H1 (cell line): ENCODE data around the gene RPL37. TPM values are rescaled to one million over a fixed set of nuclear protein-coding genes. Genes with fewer than 3 reads are reported as not detected.

Experiments used
- CTCF ChIA-PET: fragments of 300-600 bp; sonication (Branson Sonifier 250); formaldehyde crosslinking; loops from one replicate; lab custom pipeline; 2021; ENCODE audit not compliant: partially characterized antibody; lab: Charles Lee
- POLR2A ChIA-PET: fragments of 300-600 bp; sonication (Branson Sonifier 250); formaldehyde crosslinking; loops from one replicate; lab custom pipeline; 2021; ENCODE audit warnings: inconsistent platforms; ENCODE audit not compliant: partially characterized antibody; lab: Charles Lee
- DNase-seq, 2 experiments: peaks; one replicate each; pipeline versions ENCODE4 v3.0.0 to v3.0.0-alpha.2; 2010 to 2022; ENCODE audit warnings: low spot score in 2 of 2, low read depth in 1 of 2, mixed read lengths in 1 of 2
- FAIRE-seq: peaks from 2 replicates; lab custom pipeline; 2011; peaks lifted over from hg19 to GRCh38; lab: Jason Lieb, UNC
- H2AFZ ChIP-seq: 2 replicates; pipeline ENCODE4 v1.8.1; 2012; ENCODE audit warnings: low read length, inconsistent platforms
- H2AK5ac ChIP-seq: 2 replicates; pipeline ENCODE4 v1.6.1; 2013; ENCODE audit warnings: low read depth, low read length
- H2BK120ac ChIP-seq: replicated peaks from 2 replicates; pipeline ENCODE3; 2013; ENCODE audit warnings: low read depth, low read length, inconsistent platforms
- H2BK12ac ChIP-seq: 2 replicates; pipeline ENCODE4 v1.6.1; 2013; ENCODE audit warnings: low read depth, low read length
- H2BK15ac ChIP-seq: 2 replicates; pipeline ENCODE4 v1.6.1; 2013; ENCODE audit warnings: low read length
- H2BK20ac ChIP-seq: 2 replicates; pipeline ENCODE4 v1.6.1; 2013; ENCODE audit warnings: low read length
- H2BK5ac ChIP-seq: 2 replicates; pipeline ENCODE4 v1.6.1; 2013; ENCODE audit warnings: low read depth, low read length
- H3K14ac ChIP-seq: 2 replicates; pipeline ENCODE4 v1.6.1; 2013; ENCODE audit warnings: inconsistent platforms; ENCODE audit not compliant: insufficient read length
- H3K18ac ChIP-seq: 2 replicates; pipeline ENCODE4 v1.6.1; 2013; ENCODE audit warnings: low read length; ENCODE audit errors: extremely low read depth
- H3K23ac ChIP-seq: 2 replicates; pipeline ENCODE4 v1.6.1; 2013; ENCODE audit warnings: inconsistent platforms; ENCODE audit not compliant: insufficient read length
- H3K23me2 ChIP-seq: 2 replicates; pipeline ENCODE4 v1.6.1; 2013; ENCODE audit warnings: low read depth, low read length
- H3K27ac ChIP-seq: 2 replicates; pipeline ENCODE4 v1.6.1; 2011; ENCODE audit warnings: low read depth, low read length, inconsistent platforms
- H3K27me3 ChIP-seq, 4 experiments: replicated peaks in 1 of 4; 1 replicate in 1 of 4; 2 replicates in 3 of 4; pipeline versions ENCODE4 v1.6.1 to v1.8.1; 2011 to 2013; ENCODE audit warnings: low read length in 3 of 4, mild to moderate bottlenecking in 3 of 4, inconsistent platforms in 2 of 4, mixed read lengths in 2 of 4, moderate library complexity in 1 of 4; ENCODE audit not compliant: control insufficient read depth in 3 of 4, insufficient read depth in 3 of 4; ENCODE audit errors: extremely low read depth in 1 of 4
- H3K36me3 ChIP-seq, 4 experiments: 2 replicates each; pipeline versions ENCODE4 v1.6.1 to v1.8.1; 2011 to 2013; ENCODE audit warnings: mild to moderate bottlenecking in 4 of 4, low read length in 3 of 4, moderate library complexity in 2 of 4, control low read depth in 1 of 4, inconsistent platforms in 1 of 4; ENCODE audit not compliant: insufficient read depth in 4 of 4, control insufficient read depth in 2 of 4
- H3K4ac ChIP-seq: replicated peaks from 2 replicates; pipeline ENCODE3; 2013; ENCODE audit warnings: low read length, low read depth, mixed read lengths, inconsistent platforms; ENCODE audit not compliant: insufficient read length
- H3K4me1 ChIP-seq, 4 experiments: replicated peaks in 1 of 4; 1 replicate in 1 of 4; 2 replicates in 3 of 4; pipeline versions ENCODE4 v1.6.1 to v1.8.1; 2011 to 2013; ENCODE audit warnings: low read length in 3 of 4, inconsistent platforms in 2 of 4, mixed read lengths in 1 of 4; ENCODE audit not compliant: insufficient read depth in 4 of 4, control insufficient read depth in 3 of 4
- H3K4me2 ChIP-seq, 2 experiments: 2 replicates each; pipeline versions ENCODE4 v1.6.1 to v1.8.1; 2011 to 2013; ENCODE audit warnings: low read depth in 2 of 2, low read length in 2 of 2, control low read depth in 1 of 2, inconsistent platforms in 1 of 2, mild to moderate bottlenecking in 1 of 2; ENCODE audit not compliant: insufficient read depth in 1 of 2
- H3K4me3 ChIP-seq, 4 experiments: fragments of 200-600, 300-600 bp in 1 of 4; sonication (generic), shearing (Covaris generic), sonication (Bioruptor Twin) in 1 of 4; 2 replicates each; pipeline versions ENCODE4 v1.5.1 to v1.8.1; 2011 to 2016; ENCODE audit warnings: low read length in 4 of 4, low read depth in 3 of 4, control low read depth in 2 of 4, inconsistent platforms in 2 of 4, mild to moderate bottlenecking in 2 of 4, mixed read lengths in 1 of 4, moderate library complexity in 1 of 4; ENCODE audit not compliant: insufficient read depth in 2 of 4; ENCODE audit errors: extremely low read depth in 1 of 4
- H3K56ac ChIP-seq: replicated peaks from 2 replicates; pipeline ENCODE3; 2013; ENCODE audit warnings: low read depth, mild to moderate bottlenecking, mixed read lengths, low read length, inconsistent platforms; ENCODE audit not compliant: insufficient read length
- H3K79me1 ChIP-seq: 2 replicates; pipeline ENCODE4 v1.6.1; 2013; ENCODE audit warnings: low read depth, low read length, control low read depth
- H3K79me2 ChIP-seq, 2 experiments: 2 replicates each; pipeline versions ENCODE4 v1.6.1 to v1.8.1; 2012 to 2013; ENCODE audit warnings: low read length in 2 of 2, mild to moderate bottlenecking in 2 of 2, inconsistent platforms in 1 of 2; ENCODE audit not compliant: insufficient read depth in 2 of 2, control insufficient read depth in 1 of 2
- H3K9ac ChIP-seq, 4 experiments: replicated peaks in 1 of 4; 1 replicate in 1 of 4; 2 replicates in 3 of 4; pipeline versions ENCODE4 v1.6.1 to v1.8.1; 2011 to 2013; ENCODE audit warnings: low read depth in 3 of 4, low read length in 3 of 4, control low read depth in 2 of 4, mild to moderate bottlenecking in 2 of 4, moderate library complexity in 2 of 4, inconsistent platforms in 1 of 4; ENCODE audit errors: extremely low read depth in 1 of 4
- H3K9me3 ChIP-seq, 2 experiments: 2 replicates each; pipeline versions ENCODE4 v1.6.1 to v1.8.1; 2012 to 2013; ENCODE audit warnings: mild to moderate bottlenecking in 2 of 2, moderate library complexity in 2 of 2, control low read depth in 1 of 2, inconsistent platforms in 1 of 2, low read depth in 1 of 2, low read length in 1 of 2, mixed read lengths in 1 of 2; ENCODE audit not compliant: insufficient read depth in 2 of 2
- H4K20me1 ChIP-seq, 2 experiments: replicated peaks in 1 of 2; 2 replicates each; pipeline versions ENCODE3 to v1.8.1; 2011 to 2013; ENCODE audit warnings: inconsistent platforms in 2 of 2, low read length in 2 of 2, mild to moderate bottlenecking in 1 of 2; ENCODE audit not compliant: insufficient read depth in 2 of 2, control insufficient read depth in 1 of 2
- H4K5ac ChIP-seq: 2 replicates; pipeline ENCODE4 v1.6.1; 2013; ENCODE audit warnings: low read length, low read depth, mixed read lengths, inconsistent platforms; ENCODE audit not compliant: insufficient read length
- H4K8ac ChIP-seq: 2 replicates; pipeline ENCODE4 v1.8.0; 2013; ENCODE audit warnings: mild to moderate bottlenecking, moderate library complexity, low read length, inconsistent platforms; ENCODE audit not compliant: insufficient read depth; ENCODE audit errors: extremely low read depth
- H4K91ac ChIP-seq: replicated peaks from 2 replicates; pipeline ENCODE3; 2013; ENCODE audit warnings: low read length, mixed read lengths, inconsistent platforms; ENCODE audit not compliant: insufficient read length
- BCL11A ChIP-seq, 2 experiments: IDR thresholded peaks; one replicate each; pipeline ENCODE4 v1.6.1; 2011; ENCODE audit warnings: low read depth in 2 of 2, low read length in 2 of 2, mild to moderate bottlenecking in 2 of 2
- KDM1A ChIP-seq: fragments of 200-600, 300-600 bp; sonication (generic); IDR thresholded peaks from 2 replicates; pipeline ENCODE4 v1.7.1; 2016; ENCODE audit warnings: mild to moderate bottlenecking, low read length, borderline replicate concordance
- NRF1 ChIP-seq: IDR thresholded peaks from 2 replicates; pipeline ENCODE4 v1.6.1; 2011; ENCODE audit warnings: mild to moderate bottlenecking, low read depth, low read length, improper control_type of control experiment
- SIN3A ChIP-seq, 2 experiments: IDR thresholded peaks in 1 of 2; conservative IDR thresholded peaks in 1 of 2; 2 replicates each; pipeline ENCODE4 v1.6.1; 2011 to 2012; ENCODE audit warnings: low read length in 2 of 2, improper control_type of control experiment in 1 of 2, low read depth in 1 of 2, mild to moderate bottlenecking in 1 of 2
- SUZ12 ChIP-seq: fragments of 200-600 bp; sonication (generic); IDR thresholded peaks from 2 replicates; pipeline ENCODE4 v1.6.1; 2012; ENCODE audit warnings: mild to moderate bottlenecking, inconsistent platforms, low read length, moderate library complexity, mixed read lengths
- TEAD4 ChIP-seq: IDR thresholded peaks from 2 replicates; pipeline ENCODE4 v1.6.1; 2012; ENCODE audit warnings: low read depth, low read length, inconsistent platforms, mixed read lengths
- WGBS, 2 experiments: shearing (Covaris generic) in 1 of 2; methylation state at CpG; one replicate each; pipeline versions ENCODE4 v1.1.6 to v1.1.7; 2013 to 2015; ENCODE audit warnings: low lambda C conversion rate in 2 of 2, mixed read lengths in 2 of 2, inconsistent platforms in 1 of 2, low coverage in 1 of 2, missing lambda C conversion rate in 1 of 2; ENCODE audit not compliant: insufficient replicate concordance in 2 of 2, insufficient coverage in 1 of 2, insufficient read length in 1 of 2; ENCODE audit errors: extremely low coverage in 1 of 2, missing lambda C conversion rate in 1 of 2; 5-methylcytosine and 5-hydroxymethylcytosine counted together
- long read RNA-seq, 2 experiments: library from RNA in 1 of 2; library from capped mRNA in 1 of 2; stranded (forward); transcript quantifications; one replicate each; pipeline ENCODE4 v2.0.0, GENCODE V29; 2021; ENCODE audit warnings: inconsistent platforms in 1 of 2
- polyA minus RNA-seq, 3 experiments: library from RNA; depleted of rRNA, polyadenylated mRNA; stranded (reverse); fragments of >200 nt; gene quantifications; 1 replicate in 2 of 3; 2 replicates in 1 of 3; pipeline ENCODE4 v1.2.3, GENCODE V29; 2011
- polyA plus RNA-seq, 7 experiments: library from polyadenylated mRNA; depleted of rRNA in 3 of 7; stranded (reverse) in 5 of 7; unstranded in 2 of 7; fragments of >200 nt in 5 of 7; fragments of 200-250 nt in 2 of 7; gene quantifications; 1 replicate in 5 of 7; 2 replicates in 1 of 7; 4 replicates in 1 of 7; pipeline versions ENCODE4 v1.2.1 to v1.2.3, GENCODE V29; 2011 to 2013; ENCODE audit warnings: missing spikeins in 2 of 7, mixed read lengths in 2 of 7
- total RNA-seq: library from RNA; stranded (reverse); fragmentation: NEBNext Ultra II Directional; extraction: Animal tissue kit (Norgen Biotek cat#: 25700); gene quantifications from 2 replicates; pipeline ENCODE4 v1.2.1, GENCODE V29; 2021

Gene RPL37
- total RNA-seq (1,534 and 1,595 TPM in 2 replicates), polyA plus RNA-seq (2011; rRNA removed) (351 and 467 TPM in 2 replicates), polyA minus RNA-seq (2011; rRNA and poly(A)+ RNA removed) (1,273 and 1,578 TPM in 2 replicates)
- 1,498 TPM for polyA plus RNA-seq (2011; cell fraction: cytosol; rRNA removed)
- polyA plus RNA-seq (2011; cell fraction: nucleus; rRNA removed), result 3,683 TPM
- 2,585 to 4,633 TPM (median 3,952 TPM) in 4 replicates for polyA plus RNA-seq (2012, experiment 1 of 2)
- polyA plus RNA-seq (2012, experiment 2 of 2), result 859 TPM
- 5,500 TPM for polyA plus RNA-seq (2013, experiment 1 of 2)
- 5,119 TPM for polyA plus RNA-seq (2013, experiment 2 of 2)
- polyA minus RNA-seq (2011; cell fraction: cytosol; rRNA and poly(A)+ RNA removed), result 669 TPM
- polyA minus RNA-seq (2011; cell fraction: nucleus; rRNA and poly(A)+ RNA removed), result 580 TPM
- long read RNA-seq, experiment 1, full-length matches to known transcripts, result 597 of 1,597 reads
- long read RNA-seq, experiment 1, partial matches to known transcripts, result 966 of 1,597 reads
- long read RNA-seq, experiment 1, other reads (novel, unspliced or antisense), result 34 of 1,597 reads
- long read RNA-seq, experiment 2, full-length matches to known transcripts, result 4 of 50 reads
- long read RNA-seq, experiment 2, partial matches to known transcripts, result 12 of 50 reads
- long read RNA-seq, experiment 2, other reads (novel, unspliced or antisense), result 34 of 50 reads

DNA sequence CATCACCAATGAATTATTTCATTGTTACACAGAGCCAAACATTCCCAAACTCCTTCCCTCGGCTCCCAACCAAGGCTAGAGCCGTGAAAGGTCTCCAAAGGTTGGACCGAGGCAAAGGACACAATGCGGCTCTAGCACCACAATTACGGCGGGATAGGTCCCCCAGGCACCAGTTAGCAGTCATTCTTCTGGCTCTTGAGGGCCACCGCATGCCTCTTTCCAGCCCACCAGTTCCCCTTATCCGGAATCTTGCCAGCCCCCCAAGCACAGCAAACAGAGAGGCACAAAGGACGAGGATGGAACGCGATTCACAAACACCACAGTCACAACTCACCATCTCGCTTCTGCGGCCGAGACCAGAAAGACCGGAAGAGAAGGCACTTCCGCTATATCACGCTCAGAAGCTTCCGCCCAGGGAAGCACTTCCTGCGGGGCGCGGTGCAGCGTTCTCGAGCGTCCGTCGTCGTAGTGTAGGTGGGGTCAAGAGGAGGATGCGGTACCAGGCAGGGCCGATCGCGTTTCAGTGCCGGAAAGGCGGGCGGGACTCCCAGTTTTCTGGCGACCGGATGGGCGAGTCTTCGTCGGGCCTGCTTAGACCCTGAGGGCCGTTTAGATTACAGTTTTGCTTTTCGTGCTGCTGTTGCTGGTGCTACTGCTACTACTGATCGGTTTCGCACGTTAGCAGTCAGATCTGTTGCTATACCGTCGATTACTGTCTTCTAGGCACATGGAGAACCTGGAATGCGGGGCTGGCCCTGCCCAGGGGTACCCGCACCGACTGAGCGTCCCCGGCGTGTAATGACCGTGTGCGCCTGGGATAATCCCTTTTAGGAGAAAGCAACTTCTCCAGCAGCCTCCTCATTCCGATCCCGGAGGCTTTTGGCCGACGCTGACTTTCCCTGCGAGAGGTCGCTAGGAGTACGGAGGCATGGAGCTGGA, at the start of gene RPL37:
RPL37 (minus strand) TSS at position 374 of the 939 bp plus-strand sequence; CDS start at position 337, 37 bp downstream.
- FAIRE-seq, result no peak
- TF ChIP-seq SIN3A (conservative IDR thresholded peaks at IDR 0.05 in 1 of 2, IDR thresholded peaks at IDR 0.05 in 1 of 2; ENCODE audit: low read depth in 1 of 2, low read length in 2 of 2), result peak; percentile 80 to 83; a peak in 2 of 4 replicates
- no peak for TF ChIP-seq NRF1
- TF ChIP-seq KDM1A, result no peak
- peak; percentile 46; the same call in 1 of the 2 replicates for TF ChIP-seq TEAD4
- no peak for TF ChIP-seq SUZ12
- no peak for TF ChIP-seq BCL11A (IDR thresholded peaks at IDR 0.05; ENCODE audit: low read depth in 2 of 2, low read length in 2 of 2)

More for the DNA sequence above, at the start of gene RPL37:
- H3K79me2 ChIP-seq, result peaks cover 17 to 42% of the 10 kb centered on the region in 2 experiments
- DNase-seq, result peak; percentile 90 to 91
- H4K91ac ChIP-seq, result peak within 1 kb of the TSS; percentile 94
- H3K79me1 ChIP-seq, result 0 out of 2 replicates have a peak, but pooled peaks cover 2% of the 10 kb centered on the region
- peak within 1 kb of the TSS; percentile 95 for H3K14ac ChIP-seq
- H2BK15ac ChIP-seq, result peak within 1 kb of the TSS; percentile 81; the same call in 1 of the 2 replicates
- peak within 1 kb of the TSS; percentile 79; the same call in 1 of the 2 replicates for H2BK12ac ChIP-seq
- WGBS, 2 experiments, result 2% methylated on average over 61 of the region's 61 CpGs; no CpG with 5 or more reads in 1 of the 2 experiments
- POLR2A ChIA-PET, result interaction anchor here (0.6 to 16.9 kb wide), 28 partner anchors 12 to 1272 kb away, joined by 3 to 372 read pairs (median 3); partner anchors contain the start of gene CARD6
- CTCF ChIA-PET, result interaction anchor here (1.2 kb wide), 1 partner anchor 12 kb away, joined by 3 read pairs; no protein-coding TSS in a partner anchor
- H2AFZ ChIP-seq, result peak within 1 kb of the TSS; percentile 70; the same call in 1 of the 2 replicates
- H2BK20ac ChIP-seq, result no peak within 1 kb of the TSS
- peak within 1 kb of the TSS; percentile 88 for H3K56ac ChIP-seq
- H2AK5ac ChIP-seq, result peak within 1 kb of the TSS; percentile 83
- peaks cover 0 to 7% (median 1%) of the 10 kb centered on the region in 4 experiments; a peak in 2 of 7 replicates for H3K4me1 ChIP-seq
- H3K4me3 ChIP-seq, result peak within 1 kb of the TSS; percentile 85 to 100 (median 99)
- H3K4me2 ChIP-seq, result peak within 1 kb of the TSS; percentile 86 to 93
- peaks cover 32 to 44% (median 42%) of the 10 kb centered on the region in 4 experiments for H3K36me3 ChIP-seq
- no peaks in the 10 kb centered on the region for H3K27me3 ChIP-seq
- H3K23ac ChIP-seq, result no peak within 1 kb of the TSS
- no peaks in the 10 kb centered on the region for H3K9me3 ChIP-seq
- H3K9ac ChIP-seq, result peak within 1 kb of the TSS; percentile 97 to 100 (median 99)
- H3K18ac ChIP-seq, result peak within 1 kb of the TSS; percentile 100
- H3K4ac ChIP-seq, result peak within 1 kb of the TSS; percentile 99
- peak within 1 kb of the TSS; percentile 89 for H4K5ac ChIP-seq
- peak within 1 kb of the TSS; percentile 80 for H2BK120ac ChIP-seq
- peak within 1 kb of the TSS; percentile 99 for H2BK5ac ChIP-seq
- peaks cover 8% of the 10 kb centered on the region for H3K23me2 ChIP-seq
- H4K20me1 ChIP-seq, result peaks cover 11 to 21% of the 10 kb centered on the region in 2 experiments
- peak within 1 kb of the TSS; percentile 99; the same call in 1 of the 2 replicates for H4K8ac ChIP-seq
- H3K27ac ChIP-seq, result peak within 1 kb of the TSS; percentile 94
